SH-SY5Y (cell line): Measurements from ENCODE around the gene EYA4.

Source experiments
- GATA2 ChIP-seq: IDR thresholded peaks from 2 replicates; pipeline ENCODE4 v1.6.1; 2011; ENCODE audit warnings: mild to moderate bottlenecking, low read depth, low read length
- GATA3 ChIP-seq: IDR thresholded peaks from 2 replicates; pipeline ENCODE4 v1.6.1; 2011; ENCODE audit warnings: low read depth, mild to moderate bottlenecking, low read length, moderate library complexity

GRCh38 chr6:133291671-133292070 is 50.5 kb downstream of the EYA4 start:
- TF ChIP-seq GATA2 (no peak), GATA3 (no peak)
